ENCODE data around the gene GDA. TPM values are rescaled to one million over a fixed set of nuclear protein-coding genes. Genes with fewer than 3 reads are reported as not detected.

The GDA gene
- total and polyA plus RNA-seq, 2 experiments from 2014 or later, result not detected

DNA sequence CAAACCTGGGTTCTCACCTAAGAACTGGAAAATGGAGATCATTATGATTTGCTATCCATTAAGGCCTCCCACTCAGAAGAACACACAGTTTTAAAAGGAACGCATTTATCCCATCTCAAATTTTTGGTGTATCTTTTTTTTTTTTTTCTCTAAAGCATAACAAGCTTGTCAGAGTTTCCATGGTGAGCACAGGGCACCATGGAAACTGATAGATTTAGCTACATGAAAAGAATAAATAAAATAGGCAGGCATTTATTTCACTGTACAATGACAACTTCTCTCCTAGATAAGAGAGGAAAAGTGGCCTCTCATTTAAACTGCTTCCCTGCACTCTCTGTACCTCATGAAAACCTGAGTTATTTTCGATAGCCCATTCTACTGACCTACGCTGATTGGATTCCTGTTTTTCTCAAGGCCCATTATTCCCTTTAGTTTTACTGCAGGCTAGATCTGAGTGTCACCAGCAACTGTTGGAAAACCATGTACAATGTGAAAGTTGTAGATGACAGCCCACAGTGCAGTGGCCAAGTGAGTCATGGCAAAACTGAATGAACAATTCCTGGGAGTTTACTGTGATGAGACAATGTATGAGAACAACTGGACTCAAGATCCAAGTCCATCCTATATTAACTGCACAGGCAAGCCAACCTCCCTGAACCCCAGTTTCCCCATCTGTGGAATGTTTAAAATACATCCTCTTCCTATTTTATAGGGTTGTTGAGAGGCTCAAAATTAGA lies 4.3 kb upstream of the GDA start:
- 22 to 27% methylated on average over 3 of the region's 3 CpGs for WGBS, 2 experiments (ENCODE audit: low coverage in 1 of 2, low lambda C conversion rate in 2 of 2, missing lambda C conversion rate in 2 of 2)
- no peaks in the 10 kb centered on the region for H4K20me1 ChIP-seq (ENCODE audit: insufficient read depth)
- H2AFZ ChIP-seq, result no peak overlapping the region
- H3K9ac ChIP-seq, result no peak overlapping the region
- H3F3A ChIP-seq (ENCODE audit: insufficient read depth), result no peaks in the 10 kb centered on the region
- H3K9me2 ChIP-seq (ENCODE audit: insufficient read depth), result no peaks in the 10 kb centered on the region
- in situ Hi-C loops (cut with MboI), result no loop called here
- no peaks in the 10 kb centered on the region for H3K36me3 ChIP-seq (ENCODE audit: low read depth)
- no peaks in the 10 kb centered on the region for H3K79me2 ChIP-seq (ENCODE audit: insufficient read depth)
- peaks cover 20% of the 10 kb centered on the region; the same call in 1 of the 2 replicates for H3K27me3 ChIP-seq (replicated peaks; ENCODE audit: insufficient read depth)
- no peak overlapping the region for H3K27ac ChIP-seq
- DNase-seq, result peak; percentile 26
- no peak overlapping the region for H3K4me2 ChIP-seq (ENCODE audit: unreplicated experiment)
- no peaks in the 10 kb centered on the region for H3K9me3 ChIP-seq (ENCODE audit: low read depth)
- H3K4me3 ChIP-seq, result no peak overlapping the region
- TF ChIP-seq EZH2phosphoT487 (IDR thresholded peaks at IDR 0.05; ENCODE audit: insufficient read depth, low read depth) (no peak), EZH2 (IDR thresholded peaks at IDR 0.05; ENCODE audit: insufficient read depth, poor library complexity, severe bottlenecking) (no peak)
- no peaks in the 10 kb centered on the region for H3K4me1 ChIP-seq (ENCODE audit: insufficient read depth)

DNA sequence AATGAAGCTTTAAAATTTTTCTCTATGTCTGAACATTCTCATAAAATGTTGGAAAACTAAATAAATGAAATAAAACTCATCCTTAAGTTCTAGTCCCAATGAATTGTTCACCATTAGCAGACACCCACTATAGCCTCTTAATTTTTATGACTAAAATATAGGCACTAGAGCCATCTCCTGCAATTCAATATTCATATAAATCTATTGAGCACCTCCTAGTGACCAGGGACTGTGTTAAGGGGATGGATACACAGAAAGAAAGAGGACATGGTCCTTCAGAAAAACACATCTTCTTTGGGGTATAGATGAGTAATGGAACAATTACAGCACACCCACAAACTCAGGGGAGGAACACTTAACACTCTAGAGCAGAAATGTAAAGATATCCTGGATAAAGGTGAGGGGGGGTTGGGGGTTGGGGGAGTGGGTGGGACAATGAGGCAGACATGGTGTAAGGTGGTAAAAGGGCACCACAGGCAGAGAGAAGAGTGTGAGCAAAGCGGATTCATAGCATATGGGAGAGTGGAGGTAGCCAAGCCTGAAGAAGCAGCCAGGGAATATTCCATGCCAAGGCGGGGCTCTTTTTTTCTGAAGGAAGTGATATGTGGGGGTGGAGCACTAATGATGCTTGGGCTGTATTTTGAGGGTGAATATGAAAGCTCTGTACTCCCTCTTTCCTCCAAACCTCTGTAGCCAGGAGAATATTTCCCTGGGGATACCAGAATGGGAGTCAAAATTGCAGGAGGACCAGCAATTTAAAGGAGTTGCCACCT lies 3.3 kb upstream of the GDA start:
- Histone ChIP-seq H3F3A (ENCODE audit: insufficient read depth) (no peaks in the 10 kb centered on the region), H3K9me3 (ENCODE audit: low read depth) (no peaks in the 10 kb centered on the region), H3K9me2 (ENCODE audit: insufficient read depth) (no peaks in the 10 kb centered on the region), H3K4me2 (ENCODE audit: unreplicated experiment) (no peak overlapping the region), H3K9ac (no peak overlapping the region), H3K79me2 (ENCODE audit: insufficient read depth) (no peaks in the 10 kb centered on the region), H3K27me3 (replicated peaks; ENCODE audit: insufficient read depth) (peaks cover 22% of the 10 kb centered on the region), H2AFZ (no peak overlapping the region), H3K36me3 (ENCODE audit: low read depth) (no peaks in the 10 kb centered on the region), H3K27ac (no peak overlapping the region), H4K20me1 (ENCODE audit: insufficient read depth) (no peaks in the 10 kb centered on the region), H3K4me3 (no peak overlapping the region), H3K4me1 (ENCODE audit: insufficient read depth) (no peaks in the 10 kb centered on the region)
- TF ChIP-seq EZH2phosphoT487 (IDR thresholded peaks at IDR 0.05; ENCODE audit: insufficient read depth, low read depth), result no peak
- TF ChIP-seq EZH2 (IDR thresholded peaks at IDR 0.05; ENCODE audit: insufficient read depth, poor library complexity, severe bottlenecking), result no peak
- no peak for DNase-seq
- 32 to 51% methylated on average over 2 of the region's 2 CpGs for WGBS, 2 experiments (ENCODE audit: low coverage in 1 of 2, low lambda C conversion rate in 2 of 2, missing lambda C conversion rate in 2 of 2)
- in situ Hi-C loops (cut with MboI), result no loop called here

DNA sequence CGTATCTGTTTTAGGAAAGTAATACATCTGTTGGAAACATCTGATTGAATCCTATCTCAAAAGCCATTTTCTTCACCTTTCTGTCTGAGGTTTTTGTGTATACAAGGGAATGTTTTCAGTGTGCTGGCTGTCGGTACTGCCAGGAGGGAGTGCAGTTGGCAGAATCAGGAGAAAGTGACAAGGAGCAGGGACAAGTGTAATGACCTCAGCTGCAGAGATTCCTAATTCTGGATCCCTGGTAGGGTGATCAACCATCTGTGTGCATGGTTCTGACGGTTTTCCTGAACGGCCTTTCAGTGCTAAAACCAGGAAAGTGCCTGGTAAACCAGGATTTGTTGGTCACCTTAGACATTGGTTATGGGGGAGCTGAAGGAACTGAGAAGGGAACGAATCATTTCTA lies 1.6 kb upstream of the GDA start:
- Histone ChIP-seq H3K4me1 (ENCODE audit: insufficient read depth) (no peaks in the 10 kb centered on the region), H3K4me2 (ENCODE audit: unreplicated experiment) (no peak overlapping the region), H4K20me1 (ENCODE audit: insufficient read depth) (no peaks in the 10 kb centered on the region), H2AFZ (no peak overlapping the region), H3K9ac (no peak overlapping the region), H3F3A (ENCODE audit: insufficient read depth) (no peaks in the 10 kb centered on the region), H3K36me3 (ENCODE audit: low read depth) (no peaks in the 10 kb centered on the region), H3K4me3 (no peak overlapping the region), H3K9me2 (ENCODE audit: insufficient read depth) (no peaks in the 10 kb centered on the region), H3K9me3 (ENCODE audit: low read depth) (no peaks in the 10 kb centered on the region), H3K27me3 (replicated peaks; ENCODE audit: insufficient read depth) (peaks cover 27% of the 10 kb centered on the region), H3K27ac (no peak overlapping the region), H3K79me2 (ENCODE audit: insufficient read depth) (no peaks in the 10 kb centered on the region)
- in situ Hi-C loops (cut with MboI), result no loop called here
- TF ChIP-seq EZH2 (IDR thresholded peaks at IDR 0.05; ENCODE audit: insufficient read depth, poor library complexity, severe bottlenecking), result no peak
- TF ChIP-seq EZH2phosphoT487 (IDR thresholded peaks at IDR 0.05; ENCODE audit: insufficient read depth, low read depth), result no peak
- 15 to 20% methylated on average over 5 of the region's 5 CpGs for WGBS, 2 experiments (ENCODE audit: low coverage in 1 of 2, low lambda C conversion rate in 2 of 2, missing lambda C conversion rate in 2 of 2)
- no peak for DNase-seq

DNA sequence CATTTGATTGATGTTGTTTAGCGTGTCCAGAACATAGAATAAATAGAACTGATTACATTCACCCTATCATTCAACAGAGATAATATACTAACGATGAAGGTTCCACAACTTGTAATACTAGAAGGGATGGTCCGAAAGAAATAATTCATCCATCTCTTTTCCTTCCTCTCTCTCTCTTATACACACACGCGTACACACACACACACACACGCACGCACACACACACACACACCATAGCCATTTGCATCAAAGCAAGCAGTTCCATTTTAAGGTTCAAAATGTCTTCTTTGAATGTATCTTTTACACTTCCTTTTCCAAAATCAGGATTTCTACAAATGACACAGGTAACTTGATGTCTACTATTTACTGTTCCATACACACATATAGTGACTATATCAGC lies 887 bp downstream of the GDA start:
- no peak overlapping the region for H3K4me2 ChIP-seq (ENCODE audit: unreplicated experiment)
- no peaks in the 10 kb centered on the region for H4K20me1 ChIP-seq (ENCODE audit: insufficient read depth)
- no peaks in the 10 kb centered on the region for H3K4me1 ChIP-seq (ENCODE audit: insufficient read depth)
- no peaks in the 10 kb centered on the region for H3F3A ChIP-seq (ENCODE audit: insufficient read depth)
- H2AFZ ChIP-seq, result no peak overlapping the region
- no peak overlapping the region for H3K9ac ChIP-seq
- H3K9me2 ChIP-seq (ENCODE audit: insufficient read depth), result no peaks in the 10 kb centered on the region
- 45 to 53% methylated on average over 7 of the region's 7 CpGs for WGBS, 2 experiments (ENCODE audit: low coverage in 1 of 2, low lambda C conversion rate in 2 of 2, missing lambda C conversion rate in 2 of 2)
- H3K27ac ChIP-seq, result no peak overlapping the region
- in situ Hi-C loops (cut with MboI), result no loop called here
- H3K9me3 ChIP-seq (ENCODE audit: low read depth), result no peaks in the 10 kb centered on the region
- no peaks in the 10 kb centered on the region for H3K36me3 ChIP-seq (ENCODE audit: low read depth)
- no peaks in the 10 kb centered on the region for H3K79me2 ChIP-seq (ENCODE audit: insufficient read depth)
- no peak for TF ChIP-seq EZH2phosphoT487 (IDR thresholded peaks at IDR 0.05; ENCODE audit: insufficient read depth, low read depth)
- TF ChIP-seq EZH2 (IDR thresholded peaks at IDR 0.05; ENCODE audit: insufficient read depth, poor library complexity, severe bottlenecking), result peak; percentile 45
- no peak for DNase-seq
- H3K27me3 ChIP-seq (replicated peaks; ENCODE audit: insufficient read depth), result peaks cover 27% of the 10 kb centered on the region
- no peak overlapping the region for H3K4me3 ChIP-seq

All from GM23248 (cell line).